NCI-H1417 treated with DMSO at 0.1 percent for 48 hours (cell line): Measurements from ENCODE around the gene SKIC3.
A peak's percentile ranks its signal among the peaks of the same experiment; 100 is the strongest.

Experiments used
- DNase-seq: peaks from one replicate; lab custom pipeline; 2025; lab: John Stamatoyannopoulos, UW

The SKIC3 gene

GRCh38 chr5:95554647-95555548, at the start of gene SKIC3, which contains the start of gene ARSK:
Gene SKIC3, minus strand, starts transcription at chr5:95554977. Its CDS starts 7,827 bp downstream, at chr5:95547150.
Gene ARSK, plus strand, starts transcription at chr5:95555101. Its CDS starts 178 bp downstream, at chr5:95555279.
- DNase-seq = peak; percentile 90

- DNase-seq = no peak
These were observed 45.8 kb upstream of the SKIC3 start for GRCh38 chr5:95600557-95600956.

- DNase-seq = no peak
These were observed 44.5 kb upstream of the SKIC3 start for GRCh38 chr5:95599252-95599651.

- DNase-seq = no peak
These were observed 40.6 kb upstream of the SKIC3 start for GRCh38 chr5:95595289-95595931.

- DNase-seq = no peak
These were observed 36.7 kb upstream of the SKIC3 start for GRCh38 chr5:95591490-95591901.

GRCh38 chr5:95590880-95591279, 36.1 kb upstream of the SKIC3 start:
- DNase-seq = no peak

GRCh38 chr5:95583992-95584391, 29.2 kb upstream of the SKIC3 start:
- no peak for DNase-seq

- DNase-seq = no peak
These were observed 26.8 kb upstream of the SKIC3 start for GRCh38 chr5:95581576-95581975.

GRCh38 chr5:95572016-95572415, 17.2 kb upstream of the SKIC3 start:
- no peak for DNase-seq

- no peak for DNase-seq
These were observed 10.6 kb upstream of the SKIC3 start for GRCh38 chr5:95565280-95565920.

- no peak for DNase-seq
These were observed 9.7 kb upstream of the SKIC3 start for GRCh38 chr5:95564450-95564849.

- no peak for DNase-seq
These were observed 8.6 kb upstream of the SKIC3 start for GRCh38 chr5:95563367-95563766.

GRCh38 chr5:95562282-95562681, 7.5 kb upstream of the SKIC3 start:
- DNase-seq = no peak

GRCh38 chr5:95557841-95558240, 3.1 kb upstream of the SKIC3 start:
- DNase-seq = no peak

- DNase-seq = no peak
These were observed 776 bp upstream of the SKIC3 start for GRCh38 chr5:95555553-95555952.

- no peak for DNase-seq
These were observed 488 bp downstream of the SKIC3 start for GRCh38 chr5:95554331-95554646.

GRCh38 chr5:95549030-95549429, 5.7 kb downstream of the SKIC3 start:
- no peak for DNase-seq

- peak; percentile 33 for DNase-seq
These were observed 11.6 kb downstream of the SKIC3 start for GRCh38 chr5:95543017-95543705.

- DNase-seq = no peak
These were observed 17.3 kb downstream of the SKIC3 start for GRCh38 chr5:95537501-95537900.

GRCh38 chr5:95533761-95534160, 21.0 kb downstream of the SKIC3 start:
- no peak for DNase-seq

- DNase-seq = no peak
These were observed 21.7 kb downstream of the SKIC3 start for GRCh38 chr5:95533106-95533505.

- no peak for DNase-seq
These were observed 22.4 kb downstream of the SKIC3 start for GRCh38 chr5:95532415-95532814.
